ENCODE measurements around the gene ELL3.
"Not testable (repeated sequence)": the region's sequence is repeated elsewhere in the genome, so short reads cannot be mapped to it uniquely, and the experiment has no call there.

Gene ELL3, protein sequence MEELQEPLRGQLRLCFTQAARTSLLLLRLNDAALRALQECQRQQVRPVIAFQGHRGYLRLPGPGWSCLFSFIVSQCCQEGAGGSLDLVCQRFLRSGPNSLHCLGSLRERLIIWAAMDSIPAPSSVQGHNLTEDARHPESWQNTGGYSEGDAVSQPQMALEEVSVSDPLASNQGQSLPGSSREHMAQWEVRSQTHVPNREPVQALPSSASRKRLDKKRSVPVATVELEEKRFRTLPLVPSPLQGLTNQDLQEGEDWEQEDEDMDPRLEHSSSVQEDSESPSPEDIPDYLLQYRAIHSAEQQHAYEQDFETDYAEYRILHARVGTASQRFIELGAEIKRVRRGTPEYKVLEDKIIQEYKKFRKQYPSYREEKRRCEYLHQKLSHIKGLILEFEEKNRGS

DNA sequence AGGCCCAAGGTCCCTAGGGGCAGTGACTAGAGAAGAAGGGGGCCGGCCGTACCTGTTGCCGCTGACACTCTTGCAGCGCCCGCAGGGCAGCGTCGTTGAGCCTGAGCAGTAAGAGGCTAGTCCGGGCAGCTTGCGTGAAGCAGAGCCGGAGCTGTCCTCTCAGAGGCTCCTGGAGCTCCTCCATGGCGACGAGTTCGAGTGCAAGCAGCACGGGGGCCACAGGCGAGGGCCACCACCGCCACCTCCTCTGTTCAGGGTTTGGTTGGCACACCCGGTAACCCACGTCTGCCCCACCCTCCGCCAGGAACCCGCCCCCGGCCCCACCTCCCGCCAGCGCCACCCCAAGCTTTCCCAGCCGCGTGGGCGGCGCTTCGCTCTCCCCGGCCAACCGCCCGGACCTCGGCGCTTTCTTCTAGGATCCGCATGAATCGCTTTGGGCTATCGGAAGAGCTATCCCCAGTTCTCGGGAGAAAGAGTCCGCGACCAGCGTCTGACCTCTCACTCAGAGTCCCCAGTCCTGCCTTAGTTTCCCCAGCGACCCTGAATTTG, at the start of gene ELL3:
Gene ELL3 (minus strand): TSS at position 249 of the 549 bp plus-strand sequence. CDS start 65 bp downstream, at position 184.
- peak; percentile 63 for DNase-seq

DNA sequence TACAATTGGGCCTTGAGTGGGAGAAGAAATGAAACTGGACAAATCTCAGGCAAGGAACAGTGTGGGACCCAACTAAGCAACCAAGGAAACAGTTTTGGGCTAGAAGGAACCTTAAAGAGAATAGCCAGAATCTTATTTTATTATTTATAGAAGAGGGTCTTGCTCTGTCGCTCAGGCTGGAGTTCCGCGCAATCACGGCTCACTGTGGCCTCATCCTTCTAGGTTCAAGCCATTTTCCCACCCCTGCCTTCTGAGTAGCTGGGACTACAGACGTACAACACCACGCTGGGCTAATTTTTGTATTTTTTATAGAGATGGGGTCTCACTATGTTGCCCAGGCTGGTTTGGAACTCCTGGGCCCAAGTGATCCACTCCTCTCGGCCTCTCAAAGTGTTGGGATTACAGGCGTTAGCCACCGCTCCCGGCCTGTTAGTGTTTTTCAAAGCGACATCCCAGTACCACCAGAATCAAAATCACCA, 49.3 kb upstream of the ELL3 start:
- no peak for DNase-seq

DNA sequence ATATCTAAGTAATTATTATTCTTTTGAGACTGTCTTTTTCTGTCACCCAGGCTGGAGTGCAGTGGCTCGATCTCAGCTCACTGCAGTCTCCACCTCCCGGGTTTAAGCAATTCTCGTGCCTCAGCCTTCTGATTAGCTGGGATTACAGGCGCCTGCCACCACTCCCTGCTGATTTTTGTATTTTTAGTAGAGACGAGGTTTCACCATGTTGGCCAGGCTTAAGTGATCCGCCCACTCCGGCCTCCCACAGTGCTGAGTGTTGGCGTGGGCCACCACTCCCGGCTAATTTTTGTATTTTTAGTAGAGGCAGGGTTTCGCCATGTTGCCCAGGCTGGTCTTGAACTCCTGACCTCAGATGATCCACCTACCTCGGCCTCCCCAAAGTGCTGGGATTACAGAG, 48.5 kb upstream of the ELL3 start:
- not testable (repeated sequence) for DNase-seq

DNA sequence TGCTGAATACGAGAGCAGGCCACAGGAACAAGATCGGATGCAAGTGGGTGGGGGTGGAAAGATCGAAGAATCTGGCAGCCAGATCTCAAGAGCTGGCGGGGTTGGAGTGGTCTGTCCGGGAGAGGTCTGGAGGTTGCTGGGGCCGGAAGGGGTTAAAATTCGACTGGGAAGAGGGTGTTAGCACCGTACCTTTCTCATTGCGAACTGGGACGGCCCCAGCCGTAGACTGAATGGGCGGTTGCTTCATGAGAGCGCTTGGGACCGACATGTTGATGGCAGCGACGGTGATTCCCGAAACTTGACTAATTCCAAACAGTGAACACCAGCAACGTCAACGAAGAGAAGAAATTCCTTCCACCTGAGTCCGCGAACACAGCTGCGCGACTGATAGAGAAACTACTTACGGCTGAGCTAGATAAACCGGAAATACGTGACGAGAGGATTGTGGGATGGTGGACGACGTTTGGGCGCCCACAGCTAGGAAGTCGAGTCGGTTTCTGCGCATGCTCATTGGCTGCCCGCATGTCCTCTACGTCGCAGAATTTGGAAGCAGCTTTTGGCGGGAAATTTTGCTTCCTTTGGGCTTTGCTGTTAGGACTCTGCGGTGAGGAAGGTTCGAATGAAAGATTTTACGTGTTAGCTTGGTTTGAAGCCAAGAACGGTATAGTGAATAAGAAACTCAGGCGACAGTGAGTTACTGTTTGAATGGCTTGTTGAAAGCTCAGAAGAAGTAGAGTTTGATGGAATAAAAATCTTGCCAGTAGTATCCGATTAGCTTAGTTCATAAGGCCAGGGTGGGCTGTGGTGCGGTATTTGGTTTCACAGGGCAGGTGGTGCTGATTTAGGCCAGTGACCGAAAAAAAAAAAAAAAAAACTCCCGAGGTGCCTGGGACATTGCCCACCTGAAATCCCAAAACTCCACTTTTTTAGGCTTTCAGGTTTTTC, 47.8 kb upstream of the ELL3 start, which contains the start of gene MFAP1:
Gene MFAP1 (minus strand): TSS at position 389 of the 945 bp plus-strand sequence. CDS start 121 bp downstream, at position 268.
- DNase-seq, result peak; percentile 96

DNA sequence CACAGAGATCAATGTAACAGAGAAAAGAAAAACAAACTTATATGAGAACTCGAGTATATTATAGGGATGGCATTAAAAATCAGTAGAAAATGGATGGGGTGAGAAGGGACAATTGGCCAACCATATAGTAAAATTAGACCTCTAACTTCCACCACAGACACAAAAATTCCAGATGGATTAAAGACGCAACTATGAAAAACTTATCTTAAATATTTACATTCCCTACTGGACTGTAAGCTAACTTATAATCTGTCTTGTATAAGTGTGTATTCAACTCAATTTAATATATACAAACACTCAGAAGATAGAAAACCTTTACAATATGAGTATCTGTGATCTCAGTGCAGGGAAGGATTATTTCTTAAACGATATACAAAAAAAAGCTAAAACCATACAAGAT, 44.7 kb upstream of the ELL3 start:
- no peak for DNase-seq

DNA sequence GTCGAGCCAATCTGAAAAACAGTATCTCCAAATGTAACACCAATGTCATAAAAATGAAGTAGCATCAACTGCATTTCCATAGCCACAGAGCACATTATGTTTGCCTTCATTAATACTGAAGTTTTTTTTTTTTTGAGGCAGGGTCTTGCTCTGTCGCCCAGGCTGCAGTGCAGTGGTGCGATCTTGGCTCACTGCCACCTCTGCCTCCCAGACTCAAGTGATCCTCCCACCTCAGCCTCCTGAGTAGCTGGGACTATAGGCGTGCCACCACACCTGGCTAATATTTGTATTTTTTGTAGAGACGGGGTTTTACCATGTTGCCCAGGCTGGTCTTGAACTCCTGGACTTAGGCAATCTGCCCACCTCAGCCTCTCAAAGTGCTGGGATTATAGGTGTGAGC, 38.3 kb upstream of the ELL3 start:
- DNase-seq, result not testable (repeated sequence)

DNA sequence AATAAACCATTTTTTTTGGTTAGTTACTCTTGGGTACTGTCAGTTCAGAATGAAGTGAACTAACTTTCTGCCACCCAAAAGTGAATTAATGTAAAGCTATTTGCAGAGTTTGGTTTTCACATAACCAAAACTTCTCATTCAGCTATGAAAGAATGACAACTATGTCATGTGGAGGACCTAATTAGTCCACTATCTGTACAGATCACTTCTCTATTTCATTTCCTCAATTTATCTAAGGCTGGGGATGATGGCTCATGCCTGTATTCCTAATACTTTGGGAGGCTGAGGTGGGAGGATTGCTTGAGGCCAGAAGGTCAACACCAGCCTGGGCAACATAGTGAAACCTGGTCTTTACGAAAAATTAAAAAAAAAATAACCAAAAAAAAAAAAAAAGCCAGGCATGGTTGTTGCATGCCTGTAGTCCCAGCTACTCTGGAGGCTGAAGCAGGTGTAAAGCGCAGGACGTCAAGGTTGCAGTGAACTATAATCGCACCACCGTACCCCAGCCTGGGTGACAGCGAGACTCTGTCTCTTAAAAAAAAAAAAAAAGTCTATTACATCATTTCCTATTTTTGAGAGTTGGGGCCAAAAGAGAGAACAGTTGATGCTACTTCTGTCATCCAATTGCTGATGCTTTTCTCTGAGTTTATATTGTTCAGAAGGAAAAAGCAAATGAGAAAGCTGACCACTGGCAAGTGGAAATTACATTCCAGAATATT, 32.4 kb upstream of the ELL3 start:
- no peak for DNase-seq

DNA sequence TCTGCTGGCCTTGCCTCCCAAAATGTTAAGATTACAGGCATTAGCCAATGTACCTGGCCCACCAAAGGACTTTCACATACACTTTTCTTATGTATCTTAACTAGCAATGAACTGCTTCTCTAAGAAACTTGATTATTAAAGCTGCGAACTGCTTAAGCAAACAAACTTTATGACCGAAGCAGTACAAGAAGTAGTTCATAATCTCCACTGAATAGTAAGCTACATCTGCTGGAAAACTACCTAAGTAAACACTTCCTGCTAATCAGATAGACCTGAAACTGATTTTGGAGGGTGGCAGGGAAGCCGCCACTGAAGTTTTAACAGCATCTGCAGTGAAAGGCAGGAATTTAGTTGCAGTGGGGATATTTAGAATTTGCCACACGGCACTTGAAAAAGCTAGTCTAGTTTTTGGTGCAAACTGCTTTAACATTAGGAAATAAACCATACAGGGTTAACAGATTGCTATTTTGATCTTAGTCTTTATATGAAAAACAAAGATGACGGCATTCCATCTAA, 31.7 kb upstream of the ELL3 start:
- DNase-seq, result no peak

DNA sequence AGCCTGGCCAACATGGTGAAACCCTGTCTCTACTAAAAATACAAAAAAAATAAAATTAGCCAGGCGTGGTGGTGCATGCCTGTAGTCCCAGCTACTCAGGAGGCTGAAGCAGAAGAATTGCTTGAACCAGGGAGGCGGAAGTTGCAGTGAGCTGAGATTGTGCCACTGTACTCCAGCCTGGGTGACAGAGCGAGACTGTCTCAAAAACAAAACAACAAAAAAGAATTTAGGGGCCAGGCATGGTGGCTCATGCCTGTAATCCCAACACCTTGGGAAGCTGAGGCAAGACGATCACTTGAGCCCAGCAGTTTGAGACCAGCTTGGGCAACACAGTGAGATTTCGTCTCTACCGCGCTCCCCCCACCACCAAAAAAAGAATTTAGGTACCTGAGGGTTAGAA, 25.9 kb upstream of the ELL3 start:
- not testable (repeated sequence) for DNase-seq

DNA sequence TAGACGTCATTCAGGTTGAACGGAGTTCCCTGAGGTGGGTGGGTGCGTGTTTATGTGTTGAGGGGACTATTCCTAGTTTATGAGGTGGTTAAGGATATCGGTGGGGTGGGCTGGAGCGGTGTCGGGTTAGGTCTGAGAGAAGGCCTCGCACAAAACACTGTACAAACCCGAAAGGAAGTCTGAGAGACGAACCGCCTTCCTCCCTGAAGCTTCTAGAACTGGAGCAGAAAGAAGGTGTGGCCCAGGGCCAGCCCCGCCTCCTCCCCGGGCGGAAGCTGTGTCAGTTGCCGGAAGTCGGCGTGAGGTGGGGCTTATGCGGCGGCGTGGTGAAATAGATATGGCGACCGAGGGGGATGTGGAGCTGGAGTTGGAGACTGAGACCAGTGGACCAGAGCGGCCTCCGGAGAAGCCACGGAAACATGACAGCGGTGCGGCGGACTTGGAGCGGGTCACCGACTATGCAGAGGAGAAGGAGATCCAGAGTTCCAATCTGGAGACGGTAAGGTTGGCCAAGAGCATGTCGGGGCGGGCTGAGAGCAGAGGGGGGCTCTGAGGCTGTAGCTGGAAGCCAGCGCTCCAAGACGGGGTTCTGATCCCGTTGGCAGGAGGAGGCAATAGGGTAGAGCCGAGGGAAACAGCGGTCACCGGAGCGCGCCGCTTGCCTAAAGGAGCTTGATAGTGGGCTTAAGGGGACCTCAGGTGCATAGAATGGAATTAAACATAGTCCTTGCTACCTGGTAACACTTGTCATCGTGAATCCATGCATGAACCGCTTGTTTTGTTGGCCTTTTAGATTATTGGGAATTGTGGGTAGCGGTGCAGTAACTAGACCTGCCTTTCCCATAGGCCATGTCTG, 23.7 kb upstream of the ELL3 start, which contains the start of gene HYPK:
Gene HYPK (plus strand): TSS at position 314 of the 856 bp plus-strand sequence. CDS start 24 bp downstream, at position 338.
- DNase-seq, result peak; percentile 74

DNA sequence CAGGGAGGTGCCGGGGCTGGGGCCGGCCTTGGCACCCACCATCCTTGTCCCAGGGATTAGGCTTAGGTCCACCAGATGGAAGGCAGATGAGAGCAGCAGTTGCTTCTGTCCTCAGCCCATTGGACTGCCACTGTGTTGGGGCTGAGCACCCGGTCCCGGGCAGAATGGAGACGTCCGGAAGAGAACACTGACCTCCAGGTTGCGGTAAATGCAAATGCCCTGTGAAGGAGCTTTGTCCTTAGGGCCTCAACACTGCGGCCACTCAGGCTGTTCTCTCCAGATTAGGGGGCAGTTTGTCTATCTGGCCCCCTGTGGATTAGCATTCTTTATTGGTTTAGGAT, 23.1 kb upstream of the ELL3 start, which contains the start of gene SERINC4:
Gene SERINC4 (minus strand): TSS at position 276 of the 341 bp plus-strand sequence. CDS start 234 bp downstream, at position 42.
- DNase-seq, result no peak

DNA sequence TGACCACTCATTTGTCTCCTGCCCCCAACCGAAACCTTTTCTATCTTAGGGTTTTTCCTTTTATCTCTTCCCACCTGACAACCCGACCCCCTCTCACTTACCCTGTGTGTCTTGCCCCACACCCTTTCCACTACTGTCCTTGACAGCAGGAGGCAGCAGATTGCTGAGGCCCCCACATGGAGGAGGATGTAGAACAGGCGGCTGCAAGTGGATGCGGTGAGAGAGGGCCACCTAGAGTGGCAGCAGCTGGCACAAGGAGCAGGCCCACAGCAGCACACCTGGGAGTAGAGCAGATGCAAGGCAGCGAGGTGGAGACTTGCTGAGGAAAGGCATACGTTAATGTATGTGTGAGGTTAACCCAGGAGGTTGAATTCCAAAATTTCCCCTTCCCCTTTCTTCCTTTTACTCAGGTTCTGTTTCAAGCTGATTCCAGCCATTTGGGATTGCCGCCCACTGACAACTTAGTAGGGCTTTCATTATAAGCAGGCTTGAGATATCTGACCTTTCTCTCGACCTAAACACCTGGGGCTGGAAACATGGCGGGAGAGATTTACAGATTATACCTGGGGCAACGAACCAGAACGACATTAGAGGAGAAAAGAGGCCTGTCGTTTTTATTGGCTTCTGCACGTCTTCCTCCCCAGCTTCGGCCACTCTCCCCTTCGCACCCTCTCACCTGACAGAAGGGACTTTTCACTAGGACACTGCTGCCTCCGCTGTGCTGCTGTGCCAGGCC, 22.6 kb upstream of the ELL3 start:
- no peak for DNase-seq

DNA sequence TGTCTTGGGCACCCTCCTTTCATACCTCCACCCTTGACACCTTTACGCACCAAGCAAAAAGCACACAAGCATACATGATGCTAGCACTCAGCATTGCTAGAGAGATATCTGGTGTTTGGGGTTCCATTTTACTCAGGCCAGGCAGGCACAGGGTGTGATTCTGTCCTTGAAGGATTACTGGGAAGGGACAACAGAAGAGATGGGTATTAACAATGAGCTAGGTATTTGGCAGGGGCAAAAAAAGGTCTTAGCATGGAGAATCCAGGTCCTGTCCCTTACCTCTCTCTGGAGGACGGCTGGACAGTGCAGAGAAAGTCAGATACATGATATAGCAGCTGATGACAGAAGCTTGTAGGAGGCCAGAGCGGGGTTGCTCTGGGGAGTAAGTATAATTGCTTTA, 19.8 kb upstream of the ELL3 start:
- no peak for DNase-seq

DNA sequence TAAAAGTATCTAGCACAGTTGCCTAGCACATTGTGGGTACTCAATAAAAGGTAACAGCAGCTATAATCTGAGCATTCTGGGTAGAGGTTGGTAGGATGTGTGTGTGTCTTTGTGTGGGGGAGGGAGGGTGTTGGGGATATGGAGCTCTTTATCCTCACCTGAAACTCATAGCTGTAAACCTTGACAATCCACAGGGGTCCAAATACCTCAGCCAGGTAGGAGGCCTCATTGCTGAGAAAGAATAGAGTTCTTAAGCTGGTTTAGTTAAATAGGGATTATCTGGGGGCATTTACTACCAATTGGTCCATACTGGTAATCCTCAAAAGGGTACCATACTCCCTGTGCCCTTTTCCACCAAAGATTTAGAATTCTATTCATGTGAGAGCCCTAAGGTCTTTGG, 19.2 kb upstream of the ELL3 start:
- no peak for DNase-seq

DNA sequence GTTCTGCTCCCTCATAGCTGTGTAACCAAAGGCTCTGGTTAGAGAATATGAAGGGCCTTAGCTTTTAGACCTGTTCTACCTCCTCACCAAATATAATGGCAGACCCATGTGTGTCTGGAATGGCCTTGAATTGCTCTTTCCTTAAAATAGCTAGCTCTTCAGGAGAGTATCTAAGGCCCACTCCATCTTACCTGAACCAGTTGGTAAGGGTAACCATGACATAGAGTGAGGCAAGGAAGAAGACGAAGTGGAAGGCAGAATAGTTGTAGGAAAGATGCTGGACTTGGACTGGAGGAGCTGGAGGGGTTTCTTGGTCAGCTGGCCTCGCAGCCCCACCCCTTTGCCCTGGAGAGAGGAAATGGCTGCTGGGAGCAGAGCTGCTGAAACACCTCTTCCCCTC, 18.4 kb upstream of the ELL3 start:
- DNase-seq, result no peak

DNA sequence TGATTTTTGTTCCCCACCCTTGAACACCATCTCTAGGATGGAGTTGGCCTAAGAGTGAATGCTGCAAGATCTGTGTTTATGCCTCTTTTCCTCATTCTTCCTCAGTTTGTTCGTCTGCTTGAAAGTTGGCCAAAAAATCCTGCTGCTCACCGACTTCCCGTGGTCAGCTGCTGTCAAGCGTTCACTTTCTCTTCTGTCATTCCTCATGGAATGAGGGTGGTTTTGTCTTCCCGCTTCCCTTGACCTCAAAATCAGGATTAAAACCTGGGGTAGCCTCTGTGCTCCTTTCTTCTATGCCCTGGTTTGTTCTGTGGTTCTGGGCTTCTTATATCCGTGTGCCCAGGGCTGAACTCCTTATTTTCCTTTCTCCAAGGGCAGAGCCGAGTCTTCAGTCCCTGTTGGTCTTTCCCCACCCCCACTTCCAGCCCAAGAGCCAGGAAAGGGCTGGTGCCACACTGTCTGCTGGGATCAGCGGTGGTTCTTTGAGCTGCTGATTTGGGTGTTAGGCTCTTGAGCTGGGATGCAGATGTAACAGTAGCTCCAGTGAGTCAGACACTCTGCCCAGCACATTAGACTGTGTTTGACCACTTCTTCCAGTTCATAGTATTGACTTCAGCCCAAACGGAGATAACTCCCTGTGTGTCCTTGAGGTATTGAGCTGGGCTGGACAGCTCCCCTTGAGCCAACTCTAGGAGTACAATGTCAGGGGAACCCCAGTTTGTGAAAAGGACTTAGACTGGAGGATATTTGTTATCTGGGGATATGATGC, 17.7 kb upstream of the ELL3 start:
- DNase-seq, result no peak

DNA sequence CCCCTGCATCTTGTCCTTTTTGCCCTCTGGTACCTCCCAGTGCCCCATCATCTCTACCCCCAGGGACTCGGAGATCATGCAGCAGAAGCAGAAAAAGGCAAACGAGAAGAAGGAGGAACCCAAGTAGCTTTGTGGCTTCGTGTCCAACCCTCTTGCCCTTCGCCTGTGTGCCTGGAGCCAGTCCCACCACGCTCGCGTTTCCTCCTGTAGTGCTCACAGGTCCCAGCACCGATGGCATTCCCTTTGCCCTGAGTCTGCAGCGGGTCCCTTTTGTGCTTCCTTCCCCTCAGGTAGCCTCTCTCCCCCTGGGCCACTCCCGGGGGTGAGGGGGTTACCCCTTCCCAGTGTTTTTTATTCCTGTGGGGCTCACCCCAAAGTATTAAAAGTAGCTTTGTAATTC, 16.9 kb upstream of the ELL3 start:
- DNase-seq, result no peak

DNA sequence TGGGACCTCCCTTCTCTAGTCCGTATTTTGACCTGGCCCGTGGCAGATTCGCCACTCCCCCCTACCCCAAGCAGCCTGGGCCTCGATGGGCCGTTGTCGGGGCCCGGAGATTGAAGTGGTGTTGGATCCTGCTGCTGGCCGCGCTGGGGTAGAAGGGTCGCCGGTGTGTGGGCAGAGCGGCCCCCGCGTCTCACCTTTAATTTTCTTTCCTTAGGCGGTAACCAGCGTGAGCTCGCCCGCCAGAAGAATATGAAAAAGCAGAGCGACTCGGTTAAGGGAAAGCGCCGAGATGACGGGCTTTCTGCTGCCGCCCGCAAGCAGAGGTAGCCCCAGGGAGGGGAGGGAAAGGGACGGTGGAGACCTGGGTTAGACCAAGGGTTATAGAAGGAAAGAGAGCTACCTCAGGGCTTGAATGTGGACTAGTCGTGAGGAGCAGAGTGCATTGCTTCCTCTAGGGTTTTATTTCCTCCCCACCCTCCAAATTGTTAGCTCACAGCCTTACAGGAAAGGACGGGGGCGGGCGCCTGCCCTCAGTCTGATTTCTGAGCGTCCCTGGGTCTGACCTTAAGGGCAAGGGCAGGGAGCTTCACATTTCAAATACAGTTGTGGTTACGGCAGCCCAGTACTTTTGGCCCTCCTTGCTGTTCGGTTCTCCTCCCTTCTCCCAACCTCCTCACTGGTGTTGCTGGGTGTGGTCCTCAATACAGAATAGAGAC, 16.2 kb upstream of the ELL3 start:
- no peak for DNase-seq
